ENCODE data around the gene KANK3.
A peak's percentile ranks its signal among the peaks of the same experiment; 100 is the strongest.

Gene KANK3

DNA sequence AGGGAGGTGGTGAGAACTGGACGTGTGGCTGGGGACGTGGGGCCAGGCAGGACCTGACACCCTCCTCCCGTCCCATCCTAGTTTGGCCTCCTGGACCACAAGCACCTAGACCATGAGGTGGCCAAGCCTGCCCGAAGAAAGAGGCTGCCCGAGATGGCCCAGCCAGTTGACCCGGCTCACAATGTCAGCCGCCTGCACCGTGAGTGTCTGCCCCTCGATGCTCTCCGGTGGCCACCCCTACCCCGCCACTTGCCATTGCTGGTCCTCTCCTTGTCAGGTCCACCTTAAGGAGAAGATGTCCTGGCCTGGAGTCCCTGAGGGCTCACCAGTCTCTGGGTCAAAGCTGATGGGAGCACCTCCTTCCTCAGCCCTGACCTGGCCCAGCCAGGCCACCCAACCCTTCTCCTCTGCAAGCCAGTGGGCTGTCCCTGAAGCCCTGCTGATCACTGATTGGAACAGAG lies 23.1 kb upstream of the KANK3 start:
- TF ChIP-seq FOXP2 (optimal IDR thresholded peaks at IDR 0.05; ENCODE audit: borderline replicate concordance, extremely low read depth, extremely low read length, insufficient read depth) = no peak
- TF ChIP-seq POLR2AphosphoS5 (IDR thresholded peaks at IDR 0.05; ENCODE audit: low read depth, low read length) = no peak
- no peak for TF ChIP-seq TAF1 (IDR thresholded peaks at IDR 0.05; ENCODE audit: borderline replicate concordance, insufficient read depth, low read length)
- TF ChIP-seq, protein P1, sequence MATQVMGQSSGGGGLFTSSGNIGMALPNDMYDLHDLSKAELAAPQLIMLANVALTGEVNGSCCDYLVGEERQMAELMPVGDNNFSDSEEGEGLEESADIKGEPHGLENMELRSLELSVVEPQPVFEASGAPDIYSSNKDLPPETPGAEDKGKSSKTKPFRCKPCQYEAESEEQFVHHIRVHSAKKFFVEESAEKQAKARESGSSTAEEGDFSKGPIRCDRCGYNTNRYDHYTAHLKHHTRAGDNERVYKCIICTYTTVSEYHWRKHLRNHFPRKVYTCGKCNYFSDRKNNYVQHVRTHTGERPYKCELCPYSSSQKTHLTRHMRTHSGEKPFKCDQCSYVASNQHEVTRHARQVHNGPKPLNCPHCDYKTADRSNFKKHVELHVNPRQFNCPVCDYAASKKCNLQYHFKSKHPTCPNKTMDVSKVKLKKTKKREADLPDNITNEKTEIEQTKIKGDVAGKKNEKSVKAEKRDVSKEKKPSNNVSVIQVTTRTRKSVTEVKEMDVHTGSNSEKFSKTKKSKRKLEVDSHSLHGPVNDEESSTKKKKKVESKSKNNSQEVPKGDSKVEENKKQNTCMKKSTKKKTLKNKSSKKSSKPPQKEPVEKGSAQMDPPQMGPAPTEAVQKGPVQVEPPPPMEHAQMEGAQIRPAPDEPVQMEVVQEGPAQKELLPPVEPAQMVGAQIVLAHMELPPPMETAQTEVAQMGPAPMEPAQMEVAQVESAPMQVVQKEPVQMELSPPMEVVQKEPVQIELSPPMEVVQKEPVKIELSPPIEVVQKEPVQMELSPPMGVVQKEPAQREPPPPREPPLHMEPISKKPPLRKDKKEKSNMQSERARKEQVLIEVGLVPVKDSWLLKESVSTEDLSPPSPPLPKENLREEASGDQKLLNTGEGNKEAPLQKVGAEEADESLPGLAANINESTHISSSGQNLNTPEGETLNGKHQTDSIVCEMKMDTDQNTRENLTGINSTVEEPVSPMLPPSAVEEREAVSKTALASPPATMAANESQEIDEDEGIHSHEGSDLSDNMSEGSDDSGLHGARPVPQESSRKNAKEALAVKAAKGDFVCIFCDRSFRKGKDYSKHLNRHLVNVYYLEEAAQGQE (IDR thresholded peaks at IDR 0.05; ENCODE audit: insufficient read depth in 1 of 2, low read depth in 2 of 2, low read length in 2 of 2) = no peak
- no peak for TF ChIP-seq SIN3A (IDR thresholded peaks at IDR 0.05; ENCODE audit: borderline replicate concordance, insufficient read depth, low read length)

DNA sequence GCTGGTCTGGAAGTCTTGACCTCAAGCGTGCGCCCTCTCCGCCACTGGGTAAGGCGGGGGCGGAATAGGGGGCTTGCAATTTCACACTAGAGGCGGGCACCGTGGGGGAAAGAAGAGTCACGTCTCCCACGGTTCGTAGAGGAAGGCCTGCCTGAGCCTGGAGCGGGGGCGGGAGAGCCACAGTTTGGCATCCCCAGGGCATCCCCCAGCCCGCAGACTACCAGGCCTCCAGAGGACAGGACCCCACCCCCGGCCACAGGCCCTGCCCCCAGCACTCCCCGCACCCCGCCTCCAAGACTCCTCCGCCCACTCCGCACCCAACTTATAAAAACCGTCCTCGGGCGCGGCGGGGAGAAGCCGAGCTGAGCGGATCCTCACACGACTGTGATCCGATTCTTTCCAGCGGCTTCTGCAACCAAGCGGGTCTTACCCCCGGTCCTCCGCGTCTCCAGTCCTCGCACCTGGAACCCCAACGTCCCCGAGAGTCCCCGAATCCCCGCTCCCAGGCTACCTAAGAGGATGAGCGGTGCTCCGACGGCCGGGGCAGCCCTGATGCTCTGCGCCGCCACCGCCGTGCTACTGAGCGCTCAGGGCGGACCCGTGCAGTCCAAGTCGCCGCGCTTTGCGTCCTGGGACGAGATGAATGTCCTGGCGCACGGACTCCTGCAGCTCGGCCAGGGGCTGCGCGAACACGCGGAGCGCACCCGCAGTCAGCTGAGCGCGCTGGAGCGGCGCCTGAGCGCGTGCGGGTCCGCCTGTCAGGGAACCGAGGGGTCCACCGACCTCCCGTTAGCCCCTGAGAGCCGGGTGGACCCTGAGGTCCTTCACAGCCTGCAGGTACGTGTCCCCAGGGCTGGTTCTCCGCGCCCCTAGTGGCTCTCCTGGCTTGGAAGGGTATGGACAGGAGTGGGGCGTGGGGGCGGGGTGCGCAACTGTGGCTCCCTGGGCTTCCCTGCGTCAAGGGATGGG lies 21.0 kb upstream of the KANK3 start, which contains the start of gene ANGPTL4:
TSS of gene ANGPTL4 (plus strand) at position 353 of the 969 bp plus-strand sequence. CDS start at position 520, 167 bp downstream.
- peak; percentile 32 for TF ChIP-seq FOXP2 (optimal IDR thresholded peaks at IDR 0.05; ENCODE audit: borderline replicate concordance, extremely low read depth, extremely low read length, insufficient read depth)
- no peak for TF ChIP-seq POLR2AphosphoS5 (IDR thresholded peaks at IDR 0.05; ENCODE audit: low read depth, low read length)
- TF ChIP-seq SIN3A (IDR thresholded peaks at IDR 0.05; ENCODE audit: borderline replicate concordance, insufficient read depth, low read length) = no peak

DNA sequence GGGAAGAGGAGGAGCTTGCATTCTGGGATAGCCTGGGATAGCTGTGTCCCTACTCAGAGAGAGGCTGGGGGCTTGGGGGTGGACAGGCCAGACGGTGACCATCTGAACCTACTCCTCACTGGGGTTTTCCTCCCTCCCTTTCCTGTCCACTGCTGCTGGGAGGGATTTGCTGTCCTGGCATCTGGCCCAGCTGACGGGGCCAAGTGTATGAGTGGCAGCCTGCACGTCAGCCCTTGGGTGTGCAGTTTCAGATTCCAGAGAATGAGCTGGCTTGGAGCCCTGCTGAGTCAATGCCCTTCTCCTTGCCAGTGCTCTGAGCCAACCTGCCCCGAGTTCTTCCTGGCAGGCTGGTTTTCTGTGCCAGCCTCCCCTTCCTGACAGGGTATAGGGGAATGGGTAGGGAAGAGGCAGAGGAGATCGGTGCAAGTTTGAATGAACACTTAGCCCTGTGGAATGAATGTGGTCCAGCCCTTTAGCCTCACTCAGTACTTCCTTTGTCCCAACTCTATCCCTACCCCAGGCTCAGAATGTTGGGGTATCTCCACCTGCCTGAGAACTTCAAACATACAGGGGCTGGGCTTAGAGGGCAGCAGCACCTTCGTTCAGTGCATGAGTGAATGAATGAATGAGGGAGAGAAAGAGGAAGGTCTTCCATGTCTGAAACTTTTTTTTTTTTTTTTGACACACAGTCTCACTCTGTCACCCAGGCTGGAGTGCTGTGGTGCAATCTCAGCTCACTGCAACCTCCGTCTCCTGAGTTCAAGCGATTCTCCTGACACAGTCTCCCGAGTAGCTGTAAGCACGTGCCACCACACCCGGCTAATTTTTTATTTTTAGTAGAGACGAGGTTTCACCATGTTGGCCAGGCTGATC lies 19.1 kb upstream of the KANK3 start:
- TF ChIP-seq, protein P1 (IDR thresholded peaks at IDR 0.05; ENCODE audit: insufficient read depth in 1 of 2, low read depth in 2 of 2, low read length in 2 of 2) = no peak
- peak; percentile 50 for TF ChIP-seq FOXP2 (optimal IDR thresholded peaks at IDR 0.05; ENCODE audit: borderline replicate concordance, extremely low read depth, extremely low read length, insufficient read depth)
- TF ChIP-seq SIN3A (IDR thresholded peaks at IDR 0.05; ENCODE audit: borderline replicate concordance, insufficient read depth, low read length) = no peak
- TF ChIP-seq TAF1 (IDR thresholded peaks at IDR 0.05; ENCODE audit: borderline replicate concordance, insufficient read depth, low read length) = no peak

DNA sequence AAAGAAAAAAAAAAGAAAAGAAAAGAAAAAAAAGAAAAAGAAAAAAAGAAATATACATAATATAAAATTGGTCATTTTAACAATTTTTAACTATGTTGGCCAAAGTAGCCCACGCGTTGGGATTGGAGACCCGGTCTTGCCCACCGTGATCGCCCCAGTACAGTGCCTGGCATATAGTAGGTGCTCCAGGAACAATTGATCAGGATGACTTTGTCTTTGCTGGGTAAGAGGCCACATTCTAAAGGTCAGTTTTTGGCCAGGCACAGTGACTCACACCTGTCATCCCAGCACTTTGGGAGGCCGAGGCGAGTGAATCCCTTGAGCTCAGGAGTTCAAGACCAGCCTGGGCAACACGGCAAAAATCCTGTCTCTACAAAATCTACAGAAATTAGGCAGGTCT lies 17.1 kb upstream of the KANK3 start:
- TF ChIP-seq TAF1 (IDR thresholded peaks at IDR 0.05; ENCODE audit: borderline replicate concordance, insufficient read depth, low read length) (no peak), SIN3A (IDR thresholded peaks at IDR 0.05; ENCODE audit: borderline replicate concordance, insufficient read depth, low read length) (no peak), POLR2AphosphoS5 (IDR thresholded peaks at IDR 0.05; ENCODE audit: low read depth, low read length) (no peak), FOXP2 (optimal IDR thresholded peaks at IDR 0.05; ENCODE audit: borderline replicate concordance, extremely low read depth, extremely low read length, insufficient read depth) (no peak)
- TF ChIP-seq, protein P1 (IDR thresholded peaks at IDR 0.05; ENCODE audit: insufficient read depth in 1 of 2, low read depth in 2 of 2, low read length in 2 of 2) = no peak

DNA sequence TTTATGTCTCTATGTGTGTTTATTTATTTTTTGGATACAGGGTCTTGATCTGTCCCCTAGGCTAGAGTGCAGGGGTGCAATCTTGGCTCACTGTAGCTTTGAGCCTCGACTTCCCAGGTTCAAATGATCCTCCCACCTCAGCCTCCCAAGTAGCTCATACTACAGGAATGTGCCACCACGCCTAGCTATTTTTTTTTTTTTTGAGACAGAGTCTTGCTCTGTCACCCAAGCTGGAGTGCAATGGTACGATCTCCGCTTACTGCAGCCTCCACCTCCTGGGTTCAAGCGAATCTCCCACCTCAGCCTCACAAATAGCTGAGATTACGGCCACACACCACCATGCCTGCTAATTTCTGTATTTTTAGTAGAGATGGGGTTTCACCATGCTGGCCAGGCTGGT lies 15.9 kb upstream of the KANK3 start:
- TF ChIP-seq, protein P1 (IDR thresholded peaks at IDR 0.05; ENCODE audit: insufficient read depth in 1 of 2, low read depth in 2 of 2, low read length in 2 of 2) = no peak
- TF ChIP-seq POLR2AphosphoS5 (IDR thresholded peaks at IDR 0.05; ENCODE audit: low read depth, low read length) (no peak), FOXP2 (optimal IDR thresholded peaks at IDR 0.05; ENCODE audit: borderline replicate concordance, extremely low read depth, extremely low read length, insufficient read depth) (no peak), SIN3A (IDR thresholded peaks at IDR 0.05; ENCODE audit: borderline replicate concordance, insufficient read depth, low read length) (no peak), TAF1 (IDR thresholded peaks at IDR 0.05; ENCODE audit: borderline replicate concordance, insufficient read depth, low read length) (no peak)
